HG02938 (cell line): ENCODE data around the gene CCDC178.
A peak's percentile ranks its signal among the peaks of the same experiment; 100 is the strongest.
"Not testable (repeated sequence)": the region's sequence is repeated elsewhere in the genome, so short reads cannot be mapped to it uniquely, and the experiment has no call there.

Experiments
- ATAC-seq: cut with Tn5 transposase; IDR thresholded peaks from one replicate; pipeline ENCODE4 v1.9.1; 2021; ENCODE audit warnings: mild to moderate bottlenecking, moderate library complexity; ENCODE audit not compliant: unreplicated experiment

The CCDC178 gene, protein sequence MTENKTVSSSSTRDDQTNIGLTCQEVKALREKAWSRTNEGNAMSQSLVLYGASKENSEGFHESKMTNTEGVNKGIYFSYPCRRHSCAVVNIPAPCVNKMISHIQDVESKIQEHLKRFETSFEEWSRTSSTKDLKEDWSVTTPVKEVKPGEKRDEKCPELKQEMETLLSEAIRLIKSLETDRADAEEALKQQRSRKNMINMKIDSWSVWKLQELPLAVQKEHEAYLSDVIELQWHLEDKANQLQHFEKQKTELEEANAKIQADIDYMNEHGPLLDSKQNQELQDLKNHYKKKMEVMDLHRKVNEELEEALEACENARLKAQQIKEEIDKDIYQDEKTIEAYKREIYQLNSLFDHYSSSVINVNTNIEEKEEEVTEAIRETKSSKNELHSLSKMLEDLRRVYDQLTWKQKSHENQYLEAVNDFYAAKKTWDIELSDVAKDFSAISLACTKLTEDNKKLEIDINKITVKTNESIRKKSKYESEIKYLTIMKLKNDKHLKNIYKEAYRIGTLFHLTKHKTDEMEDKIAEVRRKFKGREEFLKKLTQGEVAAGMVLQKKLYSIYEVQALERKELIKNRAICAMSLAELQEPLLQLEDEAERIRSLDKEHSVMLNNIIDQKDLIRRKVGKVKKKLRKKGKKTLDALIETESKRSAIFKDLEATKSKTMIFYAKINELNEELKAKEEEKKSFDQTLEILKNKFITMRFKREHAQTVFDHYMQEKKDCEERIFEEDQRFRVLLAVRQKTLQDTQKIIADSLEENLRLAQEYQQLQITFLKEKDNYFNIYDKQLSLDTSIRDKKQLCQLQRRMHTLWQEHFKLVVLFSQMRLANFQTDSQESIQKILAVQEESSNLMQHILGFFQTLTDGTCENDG

DNA sequence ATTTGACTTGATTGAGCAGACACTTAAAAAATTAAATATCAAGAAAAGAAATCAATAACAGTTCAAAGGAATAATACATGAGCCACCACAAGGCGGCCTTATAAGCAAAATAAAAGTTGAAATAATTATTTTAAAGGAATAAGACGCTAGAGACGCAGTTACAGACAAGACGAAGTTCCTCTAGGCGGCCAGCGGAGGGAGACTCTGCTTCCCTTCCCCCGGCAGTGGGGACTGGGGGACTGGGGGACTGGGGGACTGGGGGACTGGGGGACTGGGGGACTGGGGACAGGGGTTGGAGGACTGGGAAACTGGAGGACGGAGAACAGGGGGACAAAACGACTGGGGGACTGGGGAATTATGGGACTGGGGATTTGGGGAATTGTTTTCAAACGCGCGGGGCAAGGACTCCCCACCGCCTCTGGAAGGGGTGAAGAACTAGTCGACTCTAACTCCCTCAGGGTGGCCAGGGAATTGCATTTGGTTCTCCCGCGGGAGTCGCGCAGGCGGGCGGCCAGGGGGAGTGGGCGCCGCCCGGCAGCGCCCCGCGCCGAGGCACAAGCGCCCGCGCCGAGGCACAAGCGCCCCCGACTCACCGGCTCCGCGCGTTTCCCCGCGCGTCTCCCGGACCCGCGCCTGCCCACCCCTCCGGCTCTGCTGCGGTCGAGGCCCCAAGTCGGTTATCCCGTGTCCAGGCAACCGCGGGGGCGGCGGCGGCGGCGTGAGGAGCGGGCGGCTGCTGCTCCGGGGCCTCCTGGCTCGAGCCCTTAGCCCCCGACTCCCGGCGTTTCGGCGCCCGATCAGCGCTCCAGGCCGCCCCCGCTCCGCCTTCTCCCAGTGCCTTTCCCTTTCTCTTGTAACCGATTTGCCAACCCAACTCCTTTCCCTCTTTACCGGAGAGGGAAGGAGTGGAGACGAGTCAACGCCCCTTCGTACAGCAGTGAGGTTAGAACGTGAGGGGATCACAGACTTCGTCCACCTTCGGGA is at the start of gene CCDC178:
Gene CCDC178, minus strand, starts transcription at position 662 of the 984 bp plus-strand sequence. CDS start 28,633 bp downstream, outside the sequence.
- ATAC-seq = no peak

DNA sequence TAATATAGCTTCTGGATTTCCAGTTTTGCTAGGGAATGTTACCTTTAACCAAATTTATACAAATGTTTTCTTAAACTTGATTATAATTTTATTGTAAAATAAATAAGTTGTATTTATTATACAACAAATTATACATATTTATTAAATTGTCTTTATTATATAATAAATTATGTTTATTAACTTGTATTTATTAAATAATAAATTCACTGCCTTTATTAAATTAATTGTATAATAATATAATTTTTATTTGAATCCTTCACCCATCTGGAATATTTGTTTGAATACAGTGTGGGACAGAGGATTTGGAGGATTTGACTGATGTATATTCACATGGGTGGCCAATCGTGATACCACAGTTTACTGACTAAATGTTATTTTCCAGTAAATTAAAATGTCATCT is 43.4 kb upstream of the CCDC178 start:
- ATAC-seq = no peak

DNA sequence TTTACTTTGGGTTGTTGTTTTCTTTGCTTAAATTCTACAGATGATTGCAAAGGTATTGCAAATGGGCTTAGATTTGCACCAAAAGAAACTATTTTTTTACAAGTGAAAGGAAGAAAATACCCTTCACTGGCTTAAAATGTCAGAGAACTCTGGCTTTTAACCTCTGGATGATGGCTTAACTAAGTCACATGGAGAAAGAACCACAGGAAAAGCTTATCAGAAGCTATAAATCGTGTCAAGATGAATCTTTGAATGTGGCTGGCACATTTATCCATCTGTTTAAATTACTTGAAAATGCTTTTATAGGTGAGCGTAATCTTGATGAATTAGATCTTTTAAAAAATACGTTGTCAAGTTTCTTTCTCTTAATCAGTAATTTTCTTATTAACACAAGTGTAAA is 32.0 kb upstream of the CCDC178 start:
- ATAC-seq = no peak

DNA sequence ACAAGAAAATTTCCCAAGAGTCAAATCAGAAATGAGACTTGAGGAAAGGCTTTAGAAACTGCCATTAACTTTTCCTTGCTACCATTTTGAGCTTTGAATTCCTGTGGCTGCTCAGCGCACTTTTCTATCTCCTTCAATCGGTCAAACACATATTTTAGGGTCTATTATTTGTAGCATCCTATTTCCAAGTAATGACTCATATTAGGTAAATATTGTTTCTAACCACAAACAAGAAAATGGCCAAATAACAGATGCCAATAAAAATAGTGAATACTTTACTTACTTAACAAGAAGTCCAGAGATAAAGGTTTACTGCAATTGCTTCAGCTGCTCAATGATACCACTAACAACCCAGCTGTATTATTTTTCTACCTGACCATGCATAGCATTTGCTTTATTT is 29.7 kb upstream of the CCDC178 start:
- ATAC-seq = no peak

DNA sequence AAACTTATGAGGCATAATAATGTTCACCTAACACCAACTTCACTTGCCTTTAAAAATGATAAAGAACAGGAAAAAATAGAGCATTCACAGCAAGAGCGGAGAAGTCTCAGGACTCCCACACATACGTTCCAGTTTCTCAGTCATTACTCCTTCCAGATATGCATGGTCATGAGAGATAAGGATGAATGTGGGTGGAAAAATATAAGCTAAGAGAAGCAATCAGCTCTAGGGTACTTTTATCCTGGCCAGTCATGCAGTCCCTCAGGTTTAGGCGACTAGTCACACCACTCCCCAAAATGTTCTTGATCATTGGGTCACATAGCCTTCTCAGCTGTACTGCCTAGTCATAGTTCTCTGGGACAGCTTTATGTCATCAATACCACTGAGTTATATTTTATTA is 29.2 kb upstream of the CCDC178 start:
- no peak for ATAC-seq

DNA sequence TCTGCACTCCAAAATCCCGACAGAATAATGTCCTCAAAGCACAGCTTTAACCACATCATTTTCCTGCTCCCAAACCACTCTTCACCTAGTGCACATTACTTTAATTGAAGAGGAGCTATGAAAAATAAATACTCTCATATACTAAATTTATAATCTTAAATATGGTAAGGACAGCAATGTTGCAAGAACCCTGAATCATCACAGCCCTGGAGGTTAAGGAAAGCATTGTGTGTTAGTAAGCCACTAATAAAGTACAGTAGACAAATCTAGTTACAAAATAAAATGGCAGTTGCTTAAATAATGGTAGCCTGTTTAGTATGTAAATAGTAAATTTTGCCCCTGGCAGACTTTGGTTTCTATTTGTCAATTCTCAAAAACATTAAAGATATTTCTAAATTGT is 27.0 kb upstream of the CCDC178 start:
- no peak for ATAC-seq

DNA sequence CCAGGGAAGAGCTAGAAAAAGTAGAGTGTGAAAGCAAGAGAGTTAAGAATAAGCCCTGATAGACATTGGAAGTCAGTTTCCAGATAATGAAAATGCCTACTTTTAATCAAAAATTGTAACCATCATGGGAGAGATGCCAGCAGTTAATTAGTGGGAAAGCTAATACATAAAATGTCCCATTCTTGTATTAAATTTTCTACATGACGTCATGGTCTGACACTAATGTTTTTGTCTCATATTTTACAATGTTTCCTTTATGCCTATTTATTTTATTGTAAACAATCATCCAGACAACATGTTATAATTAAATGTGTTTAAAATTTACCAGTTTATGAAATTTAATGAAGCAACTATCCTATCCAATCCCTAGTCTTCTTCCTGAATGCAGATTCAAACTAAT is 26.3 kb upstream of the CCDC178 start:
- no peak for ATAC-seq

DNA sequence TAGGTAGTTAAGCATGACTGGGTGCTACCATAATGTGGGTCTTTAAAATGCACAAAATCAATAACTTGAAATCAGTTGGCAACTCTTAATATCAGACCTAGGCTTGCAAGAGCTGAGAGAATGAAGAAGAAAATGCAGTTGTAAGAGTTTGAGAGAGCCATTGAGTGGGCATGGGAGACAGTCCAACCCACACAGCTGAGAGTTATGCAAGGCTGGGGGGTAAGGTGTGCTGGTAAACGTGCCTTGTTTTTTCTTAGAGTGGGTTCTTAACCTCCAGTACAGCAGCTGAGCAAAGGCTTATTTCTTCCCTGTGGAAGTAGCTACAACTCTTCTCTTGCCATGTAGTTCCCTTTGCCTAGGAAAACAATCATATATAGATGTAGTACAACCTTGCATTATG is 20.2 kb upstream of the CCDC178 start:
- no peak for ATAC-seq

DNA sequence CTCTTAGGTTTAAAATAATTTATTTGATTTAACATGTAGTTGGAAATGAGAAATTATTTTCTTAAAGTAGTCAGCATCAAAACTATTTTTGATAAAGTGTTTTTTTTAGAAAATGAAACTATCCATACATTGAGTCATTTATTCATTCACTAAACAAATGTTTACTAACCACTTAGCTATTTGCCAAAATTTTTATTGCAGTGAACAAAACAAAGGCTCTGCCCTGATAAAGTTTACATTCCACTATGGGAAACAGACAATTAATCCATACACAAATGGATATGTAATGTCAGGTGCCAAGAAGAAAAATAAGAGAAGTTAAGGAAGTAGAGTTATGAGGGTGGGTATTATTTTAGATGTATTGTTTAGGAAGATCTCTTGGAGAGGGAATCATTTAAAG is 19.1 kb upstream of the CCDC178 start:
- ATAC-seq = no peak

DNA sequence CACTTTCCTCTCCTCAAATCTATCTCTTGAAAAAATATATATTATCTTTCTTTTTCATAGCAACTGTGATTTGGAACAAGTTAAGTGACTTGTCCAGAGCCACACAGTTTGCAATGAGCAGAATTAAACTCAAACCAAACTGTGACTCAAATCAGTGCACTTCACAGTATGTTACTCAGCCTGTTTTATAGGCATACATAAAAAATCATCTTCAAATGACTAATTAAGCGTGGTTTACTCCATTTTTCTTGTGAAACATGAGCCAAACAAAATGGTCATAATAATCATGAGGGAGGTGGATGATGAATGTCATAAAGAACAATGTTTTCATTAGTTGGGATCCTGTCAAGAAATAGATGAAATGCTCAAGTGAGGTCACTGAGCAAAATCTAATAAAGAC is 6.1 kb upstream of the CCDC178 start:
- no peak for ATAC-seq

DNA sequence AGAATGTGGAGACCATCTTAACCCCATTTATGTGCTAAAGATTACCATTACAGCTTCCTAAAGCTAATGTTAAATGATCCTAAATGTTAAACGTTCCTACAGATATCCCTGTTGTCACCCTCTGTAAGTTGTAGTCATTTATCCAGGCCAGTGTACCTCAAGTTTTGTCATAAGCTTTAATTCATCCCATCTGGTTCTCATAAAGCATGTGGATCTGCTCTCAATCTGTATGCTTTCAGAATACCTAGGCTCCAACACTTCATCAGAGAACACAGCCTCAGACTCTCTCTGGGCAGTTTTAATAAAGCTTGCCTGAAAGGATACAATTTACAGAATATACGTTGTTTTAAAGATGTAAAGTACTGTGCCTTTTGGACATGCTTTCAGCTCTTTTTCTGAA is 4.2 kb upstream of the CCDC178 start:
- no peak for ATAC-seq

DNA sequence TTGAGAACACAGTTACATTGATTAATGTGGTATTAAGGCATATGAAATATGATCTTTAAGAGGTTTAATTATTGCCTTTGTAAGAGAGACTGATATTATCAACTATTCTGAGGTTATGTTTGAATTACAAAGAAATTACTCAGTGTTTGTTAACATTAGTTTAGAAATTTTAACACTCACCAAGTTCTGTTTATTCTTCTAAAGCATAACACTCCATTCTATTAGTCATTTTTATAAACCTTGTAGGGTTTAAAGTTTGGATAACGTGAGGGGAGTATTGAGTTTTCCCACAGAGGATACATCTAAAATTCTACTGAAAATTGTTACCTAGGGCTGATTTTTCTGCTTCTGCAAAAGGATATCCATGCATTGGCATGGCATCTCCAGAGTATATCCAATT is 7.7 kb downstream of the CCDC178 start:
- ATAC-seq = no peak

DNA sequence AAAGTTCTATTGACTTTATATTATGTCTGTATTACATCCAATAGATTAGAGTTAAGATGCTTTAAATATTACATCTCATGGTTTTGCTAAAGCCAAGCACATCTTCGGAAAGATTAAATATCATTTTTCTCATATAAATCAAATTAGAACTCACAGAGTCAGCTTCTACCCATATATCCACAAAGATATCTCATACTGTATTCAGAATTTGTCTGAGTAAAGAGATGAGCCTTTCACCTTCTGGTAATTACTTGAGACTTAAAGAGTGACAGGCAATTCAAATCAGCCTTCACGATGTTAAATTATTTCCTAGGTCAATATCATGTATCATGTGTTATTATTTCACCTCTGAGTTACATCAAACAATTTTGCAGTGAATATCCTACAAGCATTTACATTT is 13.0 kb downstream of the CCDC178 start:
- no peak for ATAC-seq

DNA sequence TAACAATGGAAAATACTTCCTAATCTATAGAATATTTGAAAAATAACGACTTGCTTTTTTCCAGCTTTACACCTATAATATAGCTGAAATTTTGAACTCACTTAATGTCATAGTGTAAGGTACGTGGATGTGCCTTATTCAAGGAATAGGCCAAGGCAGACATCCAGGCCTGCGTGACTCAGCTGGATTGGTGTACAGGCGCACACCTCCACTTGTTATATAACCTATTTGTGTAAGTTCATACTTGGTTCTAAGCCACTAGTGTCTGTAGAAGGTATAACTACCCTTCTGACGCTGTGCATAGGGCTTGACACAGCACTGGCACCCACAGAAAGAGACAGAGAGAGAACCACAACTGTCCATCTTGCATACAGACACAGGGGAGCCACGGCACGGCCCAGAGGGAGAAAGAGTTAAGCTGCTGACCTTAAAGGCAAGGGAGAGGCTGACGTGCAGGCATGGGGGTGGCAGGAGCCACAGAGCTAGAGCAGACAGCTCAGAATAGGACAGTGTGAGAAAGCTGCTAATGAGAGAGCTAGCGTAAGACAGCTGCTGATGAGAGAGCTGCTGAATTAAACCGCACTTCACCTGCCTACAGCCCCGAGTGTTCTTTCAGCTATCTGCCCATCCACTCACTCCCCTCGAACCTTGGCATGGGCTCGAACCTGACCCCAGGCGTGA is 16.1 kb downstream of the CCDC178 start:
- no peak for ATAC-seq

DNA sequence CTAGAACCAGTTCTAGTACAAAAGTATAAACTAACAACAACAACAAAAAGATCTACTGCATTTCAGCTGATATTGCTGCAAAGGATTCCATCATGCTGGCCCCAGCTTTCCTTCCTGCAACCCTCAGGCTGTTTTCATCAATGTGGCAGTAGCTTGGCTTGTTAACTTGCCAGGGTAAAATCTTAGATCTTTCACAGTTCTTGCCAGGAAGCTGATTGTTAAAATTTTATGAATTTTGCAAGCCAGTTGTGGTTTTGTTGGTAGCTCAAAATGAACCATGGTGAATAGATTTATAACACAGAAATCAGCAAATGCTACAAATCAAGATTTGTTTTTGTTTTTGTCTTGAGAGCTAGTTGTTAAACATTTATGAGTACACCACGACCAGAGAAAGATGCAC is 19.3 kb downstream of the CCDC178 start:
- ATAC-seq = no peak

DNA sequence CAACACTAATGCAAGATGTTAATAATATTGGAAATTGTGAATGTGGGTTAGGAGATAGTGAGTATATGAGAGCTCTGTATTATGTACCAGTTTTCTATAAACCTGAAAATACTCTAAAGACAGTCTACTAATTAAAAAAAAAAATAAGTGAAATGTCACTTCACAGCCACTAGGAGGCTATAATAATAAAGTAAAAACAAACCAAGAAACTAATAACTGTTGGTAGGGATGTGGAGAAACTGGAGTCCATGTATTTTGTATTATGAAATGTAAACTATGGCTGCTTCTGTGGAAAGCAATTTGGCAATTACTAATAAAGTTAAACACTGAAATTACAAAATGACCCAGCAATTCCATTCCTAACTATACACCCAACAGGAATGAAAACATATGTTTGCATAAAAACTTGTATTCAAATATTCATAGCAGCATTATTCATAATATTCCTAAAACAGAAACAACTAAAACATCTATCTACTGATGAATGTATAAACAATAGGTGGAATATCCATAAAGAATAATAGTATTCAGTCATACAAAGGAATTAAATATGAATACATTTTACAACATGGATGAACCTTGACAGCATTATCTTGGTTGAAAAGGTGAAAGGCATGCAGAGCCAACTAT is 36.2 kb downstream of the CCDC178 start:
- ATAC-seq = peak; percentile 58

DNA sequence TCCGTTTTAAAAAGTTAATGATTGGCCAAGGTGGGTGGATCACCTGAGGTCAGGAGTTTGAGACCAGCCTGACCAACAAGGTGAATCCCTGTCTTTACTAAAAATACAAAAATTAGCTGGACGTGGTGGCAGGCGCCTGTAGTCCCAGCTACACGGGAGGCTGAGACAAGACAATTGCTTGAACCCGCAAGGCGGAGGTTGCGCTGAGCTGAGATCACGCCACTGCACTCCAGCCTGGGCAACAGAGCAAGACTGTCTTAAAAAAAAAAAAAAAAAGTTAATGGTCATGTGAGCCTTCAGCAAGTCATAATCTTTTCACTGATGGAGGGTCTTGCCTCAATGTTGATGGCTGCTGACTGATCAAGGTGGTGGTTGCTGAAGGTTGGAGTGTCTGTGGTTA is 41.6 kb downstream of the CCDC178 start:
- not testable (repeated sequence) for ATAC-seq

DNA sequence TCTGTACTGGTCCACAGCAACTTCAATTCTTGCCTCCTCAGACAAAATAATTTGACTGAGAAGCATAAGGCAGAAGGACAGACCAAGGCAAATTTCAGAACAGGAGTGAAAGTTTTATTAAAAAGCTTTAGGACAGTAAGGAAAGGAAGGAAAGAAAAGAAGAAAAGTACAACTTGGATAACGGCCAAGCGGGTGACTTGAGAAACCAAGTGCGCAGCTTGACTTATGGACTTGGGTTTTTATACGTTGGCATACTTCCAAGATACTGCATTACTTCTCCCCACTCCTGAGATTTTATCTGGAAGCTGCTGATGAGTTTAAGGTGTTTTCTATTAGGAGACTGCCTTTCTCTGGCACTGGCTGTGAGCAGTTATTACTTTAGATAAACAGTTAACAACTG is 64.7 kb downstream of the CCDC178 start:
- ATAC-seq = no peak

DNA sequence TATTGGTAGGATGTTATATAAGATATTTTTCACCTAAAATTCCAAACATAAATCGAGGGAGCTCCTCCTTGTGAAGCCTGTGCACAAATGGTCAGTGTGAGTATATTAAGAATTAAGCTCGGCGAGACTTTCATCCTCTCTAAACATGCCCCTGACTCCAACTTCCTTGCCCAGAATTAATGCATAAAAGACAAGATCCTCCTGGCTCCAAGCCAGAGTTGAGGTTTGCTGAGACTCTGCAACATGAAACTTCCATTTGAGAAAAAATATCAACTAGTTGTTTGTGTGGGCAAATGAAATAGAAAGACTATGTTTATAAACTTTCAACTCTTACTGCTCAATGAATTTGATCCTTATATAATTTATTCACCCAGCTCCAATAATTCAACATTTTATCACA is 68.1 kb downstream of the CCDC178 start:
- no peak for ATAC-seq
